HCT116 (cell line): Measurements from ENCODE around the gene POLD2. TPM values are rescaled to one million over a fixed set of nuclear protein-coding genes. Genes with fewer than 3 reads are reported as not detected.

Experiments
- ATAC-seq: fragments of 200-7000 bp; cut with Tn5 transposase; 2 replicates; pipeline ENCODE4 v1.9.1; 2020; ENCODE audit warnings: mild to moderate bottlenecking, moderate library complexity
- BruUV-seq: library from RNA; stranded (reverse); fragments of 400-500 nt; replicated peaks from 2 replicates; lab custom pipeline; 2021; lab: Mats Ljungman, UMichigan
- CTCF ChIA-PET: fragments of 300-600 bp; sonication (Branson Sonifier 250); formaldehyde crosslinking; loops from one replicate; lab custom pipeline; 2021; ENCODE audit warnings: antibody characterized with exemption; lab: Charles Lee
- POLR2A ChIA-PET: fragments of 300-600, 350-600 bp; sonication (Branson Sonifier 250); formaldehyde crosslinking; loops from one replicate; lab custom pipeline; 2021; ENCODE audit warnings: antibody characterized with exemption; lab: Charles Lee
- RAD21 ChIA-PET, 2 experiments: fragments of 300-600 bp; sonication (Branson Sonifier 250); formaldehyde crosslinking; loops; one replicate each; lab custom pipeline; 2023; ENCODE audit warnings: low total read pairs in 2 of 2; ENCODE audit not compliant: uncharacterized antibody in 2 of 2, unreplicated experiment in 2 of 2, low non-redundant PET in 1 of 2; lab: Charles Lee
- DNase-seq: peaks from one replicate; pipeline ENCODE4 v3.0.0-alpha.2; 2010; ENCODE audit warnings: low read depth, low spot score
- H2AFZ ChIP-seq: fragments of 200-600 bp; shearing (Covaris generic), sonication (generic); 2 replicates; pipeline ENCODE4 v1.6.1; 2017; ENCODE audit warnings: low read depth, mixed run types, mixed read lengths, antibody characterized with exemption, low read length; ENCODE audit not compliant: poor library complexity, severe bottlenecking
- H3K27ac ChIP-seq: 2 replicates; pipeline ENCODE4 v1.5.1; 2012; ENCODE audit warnings: low read depth, low read length
- H3K27me3 ChIP-seq: fragments of 200-600 bp; sonication (generic); 2 replicates; pipeline ENCODE4 v1.6.1; 2016; ENCODE audit warnings: mixed run types, low read length, mixed read lengths; ENCODE audit not compliant: insufficient read depth
- H3K36me3 ChIP-seq, 2 experiments: fragments of 200-500 bp in 1 of 2; fragments of 200-600 bp in 1 of 2; sonication (Bioruptor generic) in 1 of 2; sonication (generic) in 1 of 2; 2 replicates each; pipeline versions ENCODE4 v1.5.1 to v1.6.1; 2014 to 2016; ENCODE audit warnings: low read length in 2 of 2, inconsistent platforms in 1 of 2, mixed read lengths in 1 of 2, mixed run types in 1 of 2; ENCODE audit not compliant: insufficient read depth in 2 of 2, control insufficient read depth in 1 of 2
- H3K4me1 ChIP-seq, 2 experiments: fragments of 200-600 bp in 1 of 2; sonication (generic) in 1 of 2; 2 replicates each; pipeline versions ENCODE4 v1.5.1 to v1.6.1; 2012 to 2017; ENCODE audit warnings: low read length in 2 of 2, inconsistent platforms in 1 of 2, mild to moderate bottlenecking in 1 of 2, mixed read lengths in 1 of 2, mixed run types in 1 of 2, moderate library complexity in 1 of 2; ENCODE audit not compliant: insufficient read depth in 2 of 2, control insufficient read depth in 1 of 2
- H3K4me2 ChIP-seq: fragments of 200-600 bp; sonication (generic); 2 replicates; pipeline ENCODE4 v1.6.1; 2017; ENCODE audit warnings: mixed run types, low read length, mixed read lengths
- H3K4me3 ChIP-seq, 2 experiments: fragments of 200-600 bp in 1 of 2; sonication (generic) in 1 of 2; replicated peaks in 1 of 2; 2 replicates each; pipeline ENCODE4 v1.5.1; 2011 to 2016; ENCODE audit warnings: low read length in 2 of 2, control low read depth in 1 of 2, low read depth in 1 of 2, mild to moderate bottlenecking in 1 of 2, mixed read lengths in 1 of 2, mixed run types in 1 of 2
- H3K79me2 ChIP-seq: fragments of 200-600 bp; sonication (generic); 2 replicates; pipeline ENCODE4 v1.6.1; 2017; ENCODE audit warnings: mild to moderate bottlenecking, mixed run types, low read length, moderate library complexity, mixed read lengths; ENCODE audit not compliant: insufficient read depth
- H3K9ac ChIP-seq: fragments of 200-600 bp; sonication (generic); 2 replicates; pipeline ENCODE4 v1.6.1; 2016; ENCODE audit warnings: low read length, mixed read lengths
- H3K9me2 ChIP-seq: fragments of 200-600 bp; sonication (generic), shearing (Covaris generic); 2 replicates; pipeline ENCODE4 v1.6.1; 2017; ENCODE audit warnings: mixed run types, mild to moderate bottlenecking, moderate library complexity; ENCODE audit not compliant: insufficient read depth
- H3K9me3 ChIP-seq, 2 experiments: fragments of 200-500 bp in 1 of 2; fragments of 200-600 bp in 1 of 2; sonication (Bioruptor generic) in 1 of 2; sonication (generic) in 1 of 2; 2 replicates each; pipeline ENCODE4 v1.6.1; 2014 to 2017; ENCODE audit warnings: low read length in 2 of 2, mixed read lengths in 2 of 2, inconsistent platforms in 1 of 2, low read depth in 1 of 2, mild to moderate bottlenecking in 1 of 2, mixed run types in 1 of 2, moderate library complexity in 1 of 2; ENCODE audit not compliant: control insufficient read depth in 1 of 2, insufficient read depth in 1 of 2
- H4K20me1 ChIP-seq: fragments of 200-600 bp; sonication (generic), shearing (Covaris generic); 2 replicates; pipeline ENCODE4 v1.6.1; 2017; ENCODE audit warnings: mixed run types, mild to moderate bottlenecking, moderate library complexity; ENCODE audit not compliant: insufficient read depth
- CTCF ChIP-seq, 3 experiments: fragments of 200-600 bp in 1 of 3; sonication (generic) in 1 of 3; IDR thresholded peaks in 2 of 3; conservative IDR thresholded peaks in 1 of 3; 2 replicates each; pipeline ENCODE4 v1.5.1; 2012 to 2017; ENCODE audit warnings: low read depth in 2 of 3, low read length in 2 of 3, antibody characterized with exemption in 1 of 3, borderline replicate concordance in 1 of 3, control low read depth in 1 of 3, mild to moderate bottlenecking in 1 of 3, mixed read lengths in 1 of 3, mixed run types in 1 of 3, moderate library complexity in 1 of 3; ENCODE audit not compliant: insufficient read depth in 1 of 3
- ZBTB33 ChIP-seq: IDR thresholded peaks from 2 replicates; pipeline ENCODE4 v1.6.1; 2011; ENCODE audit warnings: mild to moderate bottlenecking, low read length, moderate library complexity; ENCODE audit not compliant: insufficient replicate concordance; ENCODE audit errors: extremely low read depth
- ZNF274 ChIP-seq: fragments of 200-500 bp; sonication (Bioruptor generic); IDR thresholded peaks from 2 replicates; pipeline ENCODE4 v1.6.1; 2014; ENCODE audit warnings: mild to moderate bottlenecking, low read depth, low read length, inconsistent platforms
- intact Hi-C: fragments of 100-400 bp; cut with micrococcal nuclease; formaldehyde crosslinking; loops from 2 replicates; pipeline ENCODE4 v1.10.0; 2022
- total RNA-seq: library from RNA; stranded (reverse); gene quantifications from one replicate; pipeline ENCODE4 v1.2.1, GENCODE V29; 2021; ENCODE audit not compliant: unreplicated experiment

The POLD2 gene
- total RNA-seq, 1 experiment from 2014 or later, result 237 TPM

- Histone ChIP-seq H3K27ac (no peak overlapping the region; the same call in 1 of the 2 replicates), H3K79me2 (no peaks in the 10 kb centered on the region), H3K27me3 (no peaks in the 10 kb centered on the region), H2AFZ (no peak overlapping the region), H3K36me3 (no peaks in the 10 kb centered on the region; a peak in 1 of 4 replicates), H3K9ac (no peak overlapping the region), H3K9me3 (no peaks in the 10 kb centered on the region), H3K4me2 (no peak overlapping the region), H4K20me1 (no peaks in the 10 kb centered on the region), H3K9me2 (no peaks in the 10 kb centered on the region), H3K4me1 (peaks cover 0 to 6% of the 10 kb centered on the region in 2 experiments; a peak in 2 of 4 replicates)
- POLR2A ChIA-PET, result no interaction called here
- ATAC-seq (0 out of 2 replicates have a peak, but pooled peaks have one; percentile 27), DNase-seq (no peak)
- BruUV-seq, result no TSS peak
- intact Hi-C loops, result no loop called here
- RAD21 ChIA-PET, result no interaction called here
- CTCF ChIA-PET, result no interaction called here
- TF ChIP-seq CTCF (IDR thresholded peaks at IDR 0.05 in 2 of 3, conservative IDR thresholded peaks at IDR 0.05 in 1 of 3; ENCODE audit: borderline replicate concordance in 1 of 3, insufficient read depth in 1 of 3, low read depth in 2 of 3, low read length in 2 of 3), result peak in 1 of 3 experiments; percentile 23; a peak in 1 of 6 replicates
- TF ChIP-seq ZBTB33, result no peak
- TF ChIP-seq ZNF274, result no peak
- TF ChIP-seq, all 23 proteins: peak for 1
- H3K4me3 ChIP-seq, result no peak overlapping the region
Observed at GRCh38 chr7:44108768-44109750, 14.3 kb downstream of the POLD2 start.
